GM18508 (cell line): Measurements from ENCODE around the gene TRIM77.
"Not testable (repeated sequence)": the region's sequence is repeated elsewhere in the genome, so short reads cannot be mapped to it uniquely, and the experiment has no call there.

Experiments used
- ATAC-seq: cut with Tn5 transposase; IDR thresholded peaks from one replicate; pipeline ENCODE4 v1.9.1; 2021; ENCODE audit warnings: moderate number of reproducible peaks; ENCODE audit not compliant: insufficient read depth, unreplicated experiment

The TRIM77 gene, protein sequence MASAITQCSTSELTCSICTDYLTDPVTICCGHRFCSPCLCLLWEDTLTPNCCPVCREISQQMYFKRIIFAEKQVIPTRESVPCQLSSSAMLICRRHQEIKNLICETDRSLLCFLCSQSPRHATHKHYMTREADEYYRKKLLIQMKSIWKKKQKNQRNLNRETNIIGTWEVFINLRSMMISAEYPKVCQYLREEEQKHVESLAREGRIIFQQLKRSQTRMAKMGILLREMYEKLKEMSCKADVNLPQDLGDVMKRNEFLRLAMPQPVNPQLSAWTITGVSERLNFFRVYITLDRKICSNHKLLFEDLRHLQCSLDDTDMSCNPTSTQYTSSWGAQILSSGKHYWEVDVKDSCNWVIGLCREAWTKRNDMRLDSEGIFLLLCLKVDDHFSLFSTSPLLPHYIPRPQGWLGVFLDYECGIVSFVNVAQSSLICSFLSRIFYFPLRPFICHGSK

DNA sequence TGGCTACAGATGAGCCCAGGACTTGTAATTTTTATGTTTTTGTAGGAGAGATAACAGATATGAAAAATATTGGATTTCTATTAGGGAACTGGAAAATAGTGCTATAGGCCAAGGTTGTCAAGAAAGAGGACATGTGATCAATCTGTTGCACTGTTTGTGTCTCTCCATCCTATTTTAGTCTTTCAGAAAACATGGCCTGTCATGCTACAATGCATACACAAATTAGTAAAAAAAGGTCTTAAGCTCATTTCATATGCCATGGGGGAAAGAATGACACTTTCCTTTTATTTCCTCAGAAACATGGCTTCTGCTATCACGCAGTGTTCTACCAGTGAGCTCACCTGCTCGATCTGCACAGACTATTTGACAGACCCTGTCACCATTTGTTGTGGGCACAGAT, at the start of gene TRIM77:
Gene TRIM77, plus strand, starts transcription at position 301 of the 400 bp plus-strand sequence. Its CDS starts 0 bp downstream, at position 301.
- not testable (repeated sequence) for ATAC-seq

DNA sequence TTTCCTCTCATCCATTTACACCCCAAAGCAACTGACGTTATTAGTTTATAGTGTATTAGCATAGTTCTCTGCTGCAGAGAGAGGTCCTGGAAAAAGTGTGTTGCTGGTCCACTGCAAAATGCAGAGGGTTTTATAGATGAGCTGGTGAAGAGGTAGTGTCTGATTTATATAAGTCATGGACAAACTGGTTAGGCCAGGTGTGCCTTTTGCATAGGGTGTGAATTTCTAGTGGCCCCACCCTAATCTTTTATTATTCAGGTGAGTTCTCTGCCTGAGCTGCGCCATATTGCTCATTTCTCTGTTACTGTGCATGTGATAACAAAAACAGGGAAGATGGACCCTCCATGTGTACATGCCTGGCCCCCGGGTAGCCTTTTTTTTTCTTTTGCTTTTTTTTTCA, 43.1 kb upstream of the TRIM77 start:
- no peak for ATAC-seq

DNA sequence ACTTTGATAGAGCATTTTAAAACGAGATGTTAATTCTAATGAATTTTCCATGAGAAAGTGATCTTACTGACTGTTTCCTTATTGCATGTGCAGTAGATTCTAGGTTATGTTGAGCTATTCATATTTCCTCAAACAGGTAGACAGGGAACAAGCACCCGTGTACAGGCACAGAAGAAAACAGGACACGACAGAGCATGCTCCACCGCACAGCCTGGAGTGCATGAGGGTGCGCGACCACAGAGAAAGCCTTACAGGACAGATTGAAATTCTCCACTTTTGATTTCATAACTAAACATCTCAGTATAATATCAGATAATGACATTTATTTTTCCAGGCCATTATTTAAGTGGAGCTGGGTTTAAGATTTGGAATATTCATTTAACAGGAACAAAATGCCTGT, 41.9 kb upstream of the TRIM77 start:
- ATAC-seq, result not testable (repeated sequence)

DNA sequence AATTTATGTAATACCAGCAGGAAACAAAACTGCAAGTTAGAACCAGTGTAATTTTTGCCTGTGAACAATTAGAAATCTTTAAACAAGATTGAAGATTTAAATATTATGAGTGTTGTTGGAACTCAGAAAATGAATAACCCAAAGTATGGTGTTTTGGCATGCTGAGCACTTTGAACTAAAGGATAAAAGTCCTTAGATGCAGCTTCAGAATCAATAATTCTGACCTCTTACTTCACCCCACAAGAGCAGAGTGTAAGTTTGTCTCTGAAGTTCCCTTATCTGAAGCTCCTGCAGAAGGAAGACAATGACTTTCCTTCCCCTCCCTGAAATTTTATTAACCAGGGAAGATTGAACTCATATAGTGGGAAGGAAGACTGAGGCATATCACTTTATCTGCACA, 40.5 kb upstream of the TRIM77 start:
- ATAC-seq, result not testable (repeated sequence)

DNA sequence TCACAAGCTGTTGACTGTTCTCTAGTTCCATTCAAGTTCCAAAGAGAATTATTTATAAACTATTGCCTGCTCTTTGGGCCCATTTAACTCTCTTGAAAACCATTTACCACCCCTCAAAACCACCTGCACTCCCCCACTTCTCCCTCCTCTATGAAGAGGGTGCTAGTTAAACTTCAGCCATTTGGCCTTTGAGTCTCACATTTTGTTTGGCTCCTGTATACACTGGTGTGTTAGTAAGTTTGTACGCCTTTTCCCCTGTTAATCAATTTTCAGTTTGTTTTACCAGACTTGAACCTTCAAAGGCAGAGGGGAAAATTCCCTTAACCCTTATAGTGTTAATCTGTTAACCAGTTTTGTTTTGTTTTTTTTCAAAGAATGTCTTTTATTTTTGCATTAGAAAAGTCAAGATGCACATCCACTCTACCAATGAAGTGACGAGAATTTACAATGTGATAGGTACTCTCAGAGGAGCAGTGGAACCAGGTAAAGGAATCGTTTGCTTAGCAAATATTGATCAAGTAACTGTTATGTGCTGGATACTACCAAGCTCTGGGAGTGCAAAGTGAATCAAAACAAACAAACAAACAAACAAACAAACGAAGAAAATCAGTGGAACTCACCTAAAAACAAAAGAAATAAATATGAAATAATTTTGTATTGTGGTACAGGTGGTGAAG, 40.0 kb upstream of the TRIM77 start:
- not testable (repeated sequence) for ATAC-seq

DNA sequence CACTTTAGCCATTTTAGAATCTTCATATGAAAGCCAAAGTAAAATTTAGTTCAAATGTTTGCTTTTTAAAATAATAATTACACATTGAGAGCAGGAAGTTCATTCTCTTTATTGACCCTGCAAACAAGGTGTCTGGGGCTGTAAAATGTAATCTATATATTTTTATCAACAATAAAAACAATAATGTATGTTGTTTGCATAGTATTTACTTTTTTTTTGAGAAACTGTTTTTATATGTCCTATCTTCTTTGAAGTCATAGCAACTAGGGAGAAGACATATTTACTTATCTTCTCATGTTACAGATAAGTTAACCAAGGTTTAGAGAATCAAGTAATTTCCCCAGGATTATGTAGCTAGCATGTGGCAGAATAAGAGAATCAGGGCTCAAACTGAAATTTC, 37.6 kb upstream of the TRIM77 start:
- ATAC-seq, result not testable (repeated sequence)

DNA sequence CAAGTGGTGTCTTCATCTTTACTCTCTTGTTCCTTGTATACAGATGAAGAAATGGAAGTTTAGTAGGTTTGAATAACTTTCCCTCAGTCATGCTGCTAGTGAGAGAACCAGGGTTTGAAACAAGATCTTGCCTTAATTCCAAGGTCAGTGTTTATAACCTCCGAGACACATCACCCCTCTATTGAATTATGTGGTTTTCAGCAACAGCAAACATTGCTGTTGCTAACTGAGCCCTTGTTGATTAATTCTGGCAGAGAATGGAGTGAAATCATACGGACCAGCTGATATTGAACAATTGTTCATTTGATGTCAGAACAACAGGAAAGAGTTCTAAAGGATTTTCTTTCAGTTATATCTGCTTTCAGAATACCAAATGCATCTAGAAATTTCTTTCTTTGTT, 36.7 kb upstream of the TRIM77 start:
- not testable (repeated sequence) for ATAC-seq

DNA sequence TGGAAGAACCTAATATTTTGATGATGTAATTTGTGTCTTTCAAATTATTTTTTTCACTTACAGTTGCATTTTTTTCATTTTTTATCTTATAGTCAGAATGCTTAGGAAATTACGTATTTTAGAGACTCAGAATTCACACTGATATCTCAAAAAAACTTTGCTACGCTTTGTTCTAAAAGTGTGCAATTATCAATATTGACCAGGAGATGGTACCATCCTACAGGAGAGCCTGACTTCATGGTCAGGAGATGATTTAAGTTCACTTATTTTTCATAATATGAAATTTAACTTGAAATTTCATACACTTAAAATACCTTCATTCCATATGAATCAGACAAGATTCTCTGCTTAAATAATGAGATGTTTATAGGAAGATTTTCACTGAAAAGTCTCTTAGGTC, 34.7 kb upstream of the TRIM77 start:
- ATAC-seq, result not testable (repeated sequence)

DNA sequence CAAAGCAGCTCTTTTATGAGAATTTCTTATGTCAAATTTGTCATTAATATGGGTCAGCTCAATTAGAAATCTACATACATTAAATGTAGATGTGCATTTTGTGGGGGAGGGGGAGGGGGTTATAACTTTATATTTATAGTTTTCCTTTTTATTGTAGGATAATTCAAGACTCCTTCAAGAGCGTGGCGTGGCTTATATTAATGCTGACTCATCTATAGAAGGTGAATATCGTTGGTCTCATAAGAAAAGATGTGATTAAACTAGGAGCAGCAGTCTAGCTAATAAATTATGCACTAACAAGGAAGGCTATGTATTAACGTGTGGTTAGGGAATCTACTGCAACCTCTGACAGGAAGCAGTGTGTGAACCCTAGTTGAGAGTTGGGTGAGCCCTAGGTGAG, 34.2 kb upstream of the TRIM77 start:
- ATAC-seq, result not testable (repeated sequence)

DNA sequence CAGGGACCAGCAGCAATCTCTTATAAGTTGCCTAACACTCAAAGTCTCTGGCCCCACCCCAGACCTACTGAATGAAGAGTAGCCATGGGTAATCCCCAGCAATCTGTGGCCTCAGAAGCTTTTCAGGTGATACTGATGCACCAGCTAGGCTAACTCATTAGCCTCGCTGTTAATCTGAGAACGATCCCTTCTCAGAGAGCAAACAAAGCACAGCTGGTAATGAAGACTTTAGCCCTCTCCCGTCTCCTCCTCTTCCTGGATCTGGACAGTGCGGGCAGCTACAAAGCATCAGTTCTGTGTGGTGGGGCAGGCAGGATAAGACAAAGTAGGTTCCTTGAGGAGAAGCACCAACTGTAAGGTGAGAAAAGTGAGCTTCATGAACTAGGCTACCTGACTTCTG, 3.0 kb upstream of the TRIM77 start:
- not testable (repeated sequence) for ATAC-seq

DNA sequence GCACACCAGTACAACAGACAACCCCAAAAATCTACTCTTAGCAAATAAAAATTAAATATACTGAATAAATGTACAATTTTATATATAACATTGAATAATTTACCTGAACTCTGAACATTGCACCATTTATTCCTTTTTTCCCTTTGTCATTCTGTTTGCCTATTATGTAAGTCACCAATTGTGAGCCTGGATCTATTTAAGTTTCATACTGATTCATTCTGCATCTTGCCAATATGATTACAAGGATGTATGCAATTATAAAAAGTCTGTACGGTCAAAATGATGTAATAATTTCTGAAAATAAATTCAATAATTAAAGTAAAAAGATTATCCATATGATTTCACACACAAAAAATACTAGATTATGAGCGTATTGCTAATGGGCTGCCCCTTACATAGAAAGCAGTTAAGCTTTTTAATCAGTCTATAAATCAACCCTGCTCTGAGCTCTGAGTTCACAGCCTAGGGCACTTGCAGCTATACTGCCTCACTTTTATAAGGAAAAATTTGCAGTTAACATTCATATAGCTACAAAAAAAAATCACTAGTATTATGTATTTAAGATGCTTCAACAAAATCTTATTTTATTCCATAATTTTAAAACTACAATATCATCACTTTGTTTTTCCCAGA, 14.9 kb downstream of the TRIM77 start:
- not testable (repeated sequence) for ATAC-seq

DNA sequence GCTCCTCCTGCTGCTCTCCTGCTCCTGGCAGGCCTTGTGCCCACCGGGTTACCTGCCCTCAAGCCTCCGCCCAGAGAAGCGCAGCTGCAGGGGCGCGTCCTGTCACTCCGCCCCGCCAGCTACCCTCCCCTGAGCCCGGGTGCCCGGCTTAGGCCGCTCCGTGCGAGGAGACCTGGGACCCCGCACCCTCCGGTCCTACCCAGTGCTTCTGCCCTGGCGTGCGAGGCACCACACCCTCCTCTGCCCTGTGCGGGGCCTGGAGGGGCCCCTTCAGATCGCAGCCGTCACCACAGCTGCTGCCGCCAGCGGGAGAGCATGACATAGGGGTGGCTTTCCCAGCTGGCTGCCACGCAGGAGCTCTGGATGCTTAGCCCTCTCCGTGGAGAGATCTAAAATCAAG, 20.1 kb downstream of the TRIM77 start:
- not testable (repeated sequence) for ATAC-seq

DNA sequence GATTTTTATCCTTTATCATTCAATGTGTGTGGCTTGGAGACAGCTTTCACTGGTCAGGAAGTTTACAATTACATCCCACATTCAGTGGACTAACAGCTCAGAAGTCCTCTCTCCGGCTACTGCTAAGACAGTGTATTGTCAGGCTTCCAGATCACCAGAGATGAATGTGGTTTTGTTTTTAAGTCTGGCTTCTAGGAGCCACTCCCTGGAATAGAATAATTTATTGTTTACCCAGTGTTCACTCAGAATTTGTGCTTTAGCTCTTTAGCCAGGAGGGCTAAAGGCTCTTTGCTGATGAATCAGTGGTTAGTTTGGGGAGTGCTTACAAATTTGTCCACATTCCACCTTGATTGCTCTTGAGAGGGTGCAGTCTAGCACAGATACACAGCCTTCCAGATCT, 26.5 kb downstream of the TRIM77 start:
- ATAC-seq, result no peak

DNA sequence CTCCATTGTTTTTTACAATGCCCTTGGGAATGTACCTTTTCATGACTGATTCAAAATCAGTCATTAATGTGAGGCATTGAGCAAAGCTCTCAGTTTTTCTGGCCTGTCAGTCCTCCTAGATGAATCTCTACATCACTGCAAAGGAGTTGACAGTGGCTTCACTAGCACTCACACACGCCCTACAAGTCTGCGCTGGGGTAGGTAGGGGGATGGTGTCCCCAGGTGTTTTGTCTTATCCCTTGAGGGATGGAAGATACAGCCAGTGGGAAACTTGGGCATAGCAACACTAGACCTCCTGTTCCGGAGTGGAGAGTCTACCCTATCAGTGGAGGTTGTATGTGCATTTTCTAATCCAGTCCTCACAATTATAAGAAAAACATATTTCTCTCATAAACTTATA, 27.0 kb downstream of the TRIM77 start:
- no peak for ATAC-seq

DNA sequence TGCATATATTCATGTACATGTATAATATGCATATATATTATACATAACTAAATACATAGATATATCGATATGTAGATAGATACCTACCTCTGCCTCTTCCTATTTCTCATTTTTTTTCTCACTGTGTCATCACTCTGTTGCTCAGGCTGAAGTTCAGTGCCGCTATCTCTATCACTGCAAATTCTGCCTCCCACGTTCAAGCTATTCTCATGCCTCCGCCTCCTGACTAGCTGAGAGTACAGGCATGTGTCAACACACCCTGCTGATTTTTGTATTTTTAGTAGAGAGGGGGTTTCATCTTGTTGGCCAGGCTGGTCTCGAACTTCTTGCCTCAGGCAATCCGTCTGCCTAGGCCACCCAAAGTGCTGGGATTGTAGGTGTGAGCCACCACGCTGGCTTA, 31.3 kb downstream of the TRIM77 start:
- ATAC-seq, result not testable (repeated sequence)

DNA sequence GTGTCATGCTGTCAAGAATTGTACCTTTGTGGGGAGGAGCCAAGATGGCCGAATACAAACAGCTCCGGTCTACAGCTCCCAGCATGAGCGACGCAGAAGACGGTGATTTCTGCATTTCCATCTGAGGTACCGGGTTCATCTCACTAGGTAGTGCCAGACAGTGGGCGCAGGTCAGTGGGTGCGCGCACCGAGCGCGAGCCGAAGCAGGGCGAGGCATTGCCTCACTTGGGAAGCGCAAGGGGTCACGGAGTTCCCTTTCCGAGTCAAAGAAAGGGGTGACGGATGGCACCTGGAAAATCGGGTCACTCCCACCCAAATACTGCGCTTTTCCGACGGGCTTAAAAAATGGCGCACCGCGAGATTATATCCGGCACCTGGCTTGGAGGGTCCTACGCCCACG, 34.1 kb downstream of the TRIM77 start:
- ATAC-seq, result not testable (repeated sequence)

DNA sequence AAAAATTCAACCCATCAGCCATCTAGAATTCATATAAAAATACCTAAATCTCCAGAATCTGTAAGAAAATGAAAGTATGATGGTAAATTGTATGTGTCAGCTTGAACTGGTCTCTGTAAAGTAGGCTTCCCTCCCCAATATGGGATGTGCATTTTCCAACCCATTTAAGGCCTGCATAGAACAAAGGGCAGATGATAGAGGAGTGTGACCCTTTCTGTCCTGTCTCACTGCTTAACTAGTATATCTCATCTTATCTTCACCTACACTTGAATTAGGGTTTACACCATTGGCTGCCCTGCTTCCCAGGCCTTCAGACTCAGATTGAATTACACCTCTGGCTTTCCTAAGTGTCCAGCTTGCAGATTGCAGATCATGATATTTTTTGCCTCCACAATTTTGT, 40.7 kb downstream of the TRIM77 start:
- ATAC-seq, result not testable (repeated sequence)
